MCF 10A (cell line): ENCODE measurements around the gene MYRIP. TPM values are rescaled to one million over a fixed set of nuclear protein-coding genes. Genes with fewer than 3 reads are reported as not detected.

Experiments
- BruUV-seq: library from RNA; stranded (reverse); fragments of 400-500 nt; replicated peaks from 2 replicates; lab custom pipeline; 2021; lab: Mats Ljungman, UMichigan
- CTCF ChIA-PET: fragments of 300-600 bp; sonication (Branson Sonifier 250); formaldehyde crosslinking; extraction: SDS; loops from one replicate; lab custom pipeline; 2021; ENCODE audit warnings: antibody characterized with exemption, inconsistent platforms; lab: Yijun Ruan, JAX
- POLR2A ChIA-PET: fragments of 300-600, 350-650 bp; sonication (Branson Sonifier 250); formaldehyde crosslinking; extraction: SDS; loops from one replicate; lab custom pipeline; 2020; ENCODE audit warnings: antibody characterized with exemption, inconsistent platforms; lab: Yijun Ruan, JAX
- DNase-seq: peaks from one replicate; pipeline ENCODE4 v3.0.0-alpha.2; 2018; ENCODE audit not compliant: unreplicated experiment
- H3K27ac Mint-ChIP-seq: one replicate; pipeline ENCODE4 v1.8.0; 2022; ENCODE audit warnings: mild to moderate bottlenecking, low read depth, mixed read lengths; ENCODE audit not compliant: unreplicated experiment
- H3K27me3 Mint-ChIP-seq: one replicate; pipeline ENCODE4 v1.8.0; 2022; ENCODE audit warnings: mixed read lengths; ENCODE audit not compliant: insufficient read depth, unreplicated experiment
- H3K36me3 Mint-ChIP-seq: one replicate; pipeline ENCODE4 v1.8.0; 2022; ENCODE audit warnings: mild to moderate bottlenecking, moderate library complexity, mixed read lengths; ENCODE audit not compliant: insufficient read depth, unreplicated experiment
- H3K4me1 Mint-ChIP-seq: one replicate; pipeline ENCODE4 v1.8.0; 2022; ENCODE audit warnings: mixed read lengths; ENCODE audit not compliant: insufficient read depth, unreplicated experiment
- H3K4me3 Mint-ChIP-seq: one replicate; pipeline ENCODE4 v1.8.0; 2022; ENCODE audit warnings: mild to moderate bottlenecking, moderate library complexity, mixed read lengths; ENCODE audit not compliant: unreplicated experiment
- H3K9me3 Mint-ChIP-seq: one replicate; pipeline ENCODE4 v1.8.0; 2022; ENCODE audit warnings: mixed read lengths; ENCODE audit not compliant: unreplicated experiment
- intact Hi-C: fragments of 100-400 bp; cut with micrococcal nuclease; formaldehyde crosslinking; loops from 2 replicates; pipeline ENCODE4 v1.14.1; 2022
- total RNA-seq: library from RNA; stranded (reverse); gene quantifications from 2 replicates; pipeline ENCODE4 v1.2.3, GENCODE V29; 2022
- TF ChIP-seq, protein P1 (sequence below): fragments of 200-600 bp; IDR thresholded peaks from one replicate; pipeline ENCODE4 v1.8.0; 2022; ENCODE audit warnings: antibody characterized with exemption, mild to moderate bottlenecking; ENCODE audit not compliant: unreplicated experiment

The MYRIP gene
- total RNA-seq, 1 experiment from 2014 or later: 0.19 TPM

DNA sequence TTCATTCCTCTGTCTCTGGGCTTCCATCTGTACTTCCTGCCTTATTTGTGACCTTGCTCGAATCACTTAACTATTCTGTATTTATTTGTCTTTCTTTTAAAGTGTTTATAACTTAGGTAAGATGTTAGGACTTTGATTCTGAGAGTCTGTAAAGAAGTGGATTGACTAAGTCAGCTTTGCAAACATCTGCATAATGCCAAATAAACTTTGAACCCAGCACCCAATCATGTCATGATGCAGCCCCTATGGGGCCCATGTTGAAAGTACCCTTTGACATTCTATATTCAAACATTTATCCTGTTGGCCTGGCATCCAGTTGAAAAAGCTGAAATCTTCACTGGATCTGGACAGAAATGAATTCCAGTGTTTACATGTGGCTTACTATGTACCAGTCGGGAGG, 3.8 kb upstream of the MYRIP start:
- Mint-ChIP-seq H3K9me3 (peaks cover 7% of the 10 kb centered on the region), H3K36me3 (peaks cover 4% of the 10 kb centered on the region), H3K4me1 (peaks cover 11% of the 10 kb centered on the region), H3K4me3 (no peak overlapping the region), H3K27ac (no peak overlapping the region), H3K27me3 (peaks cover 9% of the 10 kb centered on the region)
- POLR2A ChIA-PET: no interaction called here
- TF ChIP-seq, protein P1, sequence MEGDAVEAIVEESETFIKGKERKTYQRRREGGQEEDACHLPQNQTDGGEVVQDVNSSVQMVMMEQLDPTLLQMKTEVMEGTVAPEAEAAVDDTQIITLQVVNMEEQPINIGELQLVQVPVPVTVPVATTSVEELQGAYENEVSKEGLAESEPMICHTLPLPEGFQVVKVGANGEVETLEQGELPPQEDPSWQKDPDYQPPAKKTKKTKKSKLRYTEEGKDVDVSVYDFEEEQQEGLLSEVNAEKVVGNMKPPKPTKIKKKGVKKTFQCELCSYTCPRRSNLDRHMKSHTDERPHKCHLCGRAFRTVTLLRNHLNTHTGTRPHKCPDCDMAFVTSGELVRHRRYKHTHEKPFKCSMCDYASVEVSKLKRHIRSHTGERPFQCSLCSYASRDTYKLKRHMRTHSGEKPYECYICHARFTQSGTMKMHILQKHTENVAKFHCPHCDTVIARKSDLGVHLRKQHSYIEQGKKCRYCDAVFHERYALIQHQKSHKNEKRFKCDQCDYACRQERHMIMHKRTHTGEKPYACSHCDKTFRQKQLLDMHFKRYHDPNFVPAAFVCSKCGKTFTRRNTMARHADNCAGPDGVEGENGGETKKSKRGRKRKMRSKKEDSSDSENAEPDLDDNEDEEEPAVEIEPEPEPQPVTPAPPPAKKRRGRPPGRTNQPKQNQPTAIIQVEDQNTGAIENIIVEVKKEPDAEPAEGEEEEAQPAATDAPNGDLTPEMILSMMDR: no peak
- BruUV-seq: no TSS peak
- DNase-seq: no peak
- intact Hi-C loops: loop anchor here (5.0 kb wide), 1 partner anchor 263 kb away; no protein-coding TSS in a partner anchor
- CTCF ChIA-PET: interaction anchor here (1.0 kb wide), 1 partner anchor 167 kb away, joined by 3 read pairs; no protein-coding TSS in a partner anchor

DNA sequence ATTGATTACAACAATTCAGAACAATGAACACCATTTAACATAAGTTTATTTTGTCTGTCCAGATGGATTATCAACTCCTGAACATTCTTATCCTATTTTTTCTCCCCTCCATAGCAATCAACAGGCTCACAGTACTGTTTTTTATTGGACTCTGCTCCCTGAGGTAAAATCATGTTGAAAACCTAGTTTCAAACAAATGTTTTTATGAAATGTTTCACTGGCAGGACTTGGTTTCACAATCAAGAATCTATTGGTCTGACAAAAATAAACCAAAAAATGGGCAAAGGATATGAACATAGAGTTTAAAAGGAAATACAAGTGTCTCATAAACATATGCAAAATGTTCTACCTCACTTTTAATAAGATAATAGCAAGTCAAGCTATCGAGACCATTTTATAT, 2.6 kb upstream of the MYRIP start:
- Mint-ChIP-seq H3K4me1 (peaks cover 11% of the 10 kb centered on the region), H3K36me3 (peaks cover 4% of the 10 kb centered on the region), H3K4me3 (no peak overlapping the region), H3K9me3 (peaks cover 7% of the 10 kb centered on the region), H3K27ac (no peak overlapping the region), H3K27me3 (peaks cover 20% of the 10 kb centered on the region)
- no peak for DNase-seq
- ChIA-PET CTCF (interaction anchor here (0.7 to 1.1 kb wide), 2 partner anchors 140 to 373 kb away, joined by 3 read pairs; no protein-coding TSS in a partner anchor), POLR2A (no interaction called here)
- intact Hi-C loops: loop anchor here (5.0 kb wide), 1 partner anchor 265 kb away; no protein-coding TSS in a partner anchor
- no TSS peak for BruUV-seq
- TF ChIP-seq, protein P1: no peak

DNA sequence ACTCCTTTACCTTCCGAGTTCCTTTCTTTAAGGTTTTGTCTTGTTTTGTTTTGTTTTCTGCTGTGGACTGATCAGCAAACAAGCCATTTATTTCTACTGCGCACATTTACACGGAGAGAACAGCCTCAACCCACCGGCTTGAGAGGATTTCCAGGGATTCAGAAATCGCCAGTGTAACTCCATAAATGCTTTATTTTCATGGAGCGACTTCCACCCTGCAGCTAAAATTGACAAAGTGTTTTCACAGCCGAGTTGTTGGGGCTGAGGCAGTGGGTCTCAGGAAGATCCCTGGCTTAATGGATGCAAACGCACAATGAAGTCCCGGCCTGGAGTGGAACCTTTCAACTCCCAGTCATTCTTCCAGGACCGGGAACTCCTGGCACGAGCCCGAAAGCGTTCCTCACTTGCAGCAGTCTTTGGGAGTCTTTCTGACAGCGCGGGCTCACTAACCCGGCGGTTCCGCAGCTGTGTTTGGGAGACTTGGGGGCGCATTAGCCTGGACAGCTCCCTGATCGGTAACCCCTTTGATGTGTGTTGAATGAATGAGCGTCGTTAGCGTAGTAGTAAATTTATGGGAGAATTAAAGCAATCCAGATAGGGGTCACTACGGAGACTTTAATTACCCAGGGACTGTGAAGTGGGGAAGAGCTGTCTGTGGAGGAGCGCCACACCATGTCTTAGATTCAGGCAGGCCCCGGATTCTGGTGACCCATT, 785 bp upstream of the MYRIP start:
- POLR2A ChIA-PET: no interaction called here
- TF ChIP-seq, protein P1: no peak
- Mint-ChIP-seq H3K9me3 (peaks cover 7% of the 10 kb centered on the region), H3K4me3 (peak overlapping the region; percentile 69), H3K27me3 (peaks cover 24% of the 10 kb centered on the region), H3K27ac (no peak overlapping the region), H3K4me1 (peaks cover 11% of the 10 kb centered on the region), H3K36me3 (peaks cover 4% of the 10 kb centered on the region)
- intact Hi-C loops: loop anchor here (5.0 kb wide), 1 partner anchor 266 kb away; no protein-coding TSS in a partner anchor
- DNase-seq: peak; percentile 1
- no TSS peak for BruUV-seq
- CTCF ChIA-PET: interaction anchor here (0.7 kb wide), 1 partner anchor 103 kb away, joined by 3 read pairs; no protein-coding TSS in a partner anchor

DNA sequence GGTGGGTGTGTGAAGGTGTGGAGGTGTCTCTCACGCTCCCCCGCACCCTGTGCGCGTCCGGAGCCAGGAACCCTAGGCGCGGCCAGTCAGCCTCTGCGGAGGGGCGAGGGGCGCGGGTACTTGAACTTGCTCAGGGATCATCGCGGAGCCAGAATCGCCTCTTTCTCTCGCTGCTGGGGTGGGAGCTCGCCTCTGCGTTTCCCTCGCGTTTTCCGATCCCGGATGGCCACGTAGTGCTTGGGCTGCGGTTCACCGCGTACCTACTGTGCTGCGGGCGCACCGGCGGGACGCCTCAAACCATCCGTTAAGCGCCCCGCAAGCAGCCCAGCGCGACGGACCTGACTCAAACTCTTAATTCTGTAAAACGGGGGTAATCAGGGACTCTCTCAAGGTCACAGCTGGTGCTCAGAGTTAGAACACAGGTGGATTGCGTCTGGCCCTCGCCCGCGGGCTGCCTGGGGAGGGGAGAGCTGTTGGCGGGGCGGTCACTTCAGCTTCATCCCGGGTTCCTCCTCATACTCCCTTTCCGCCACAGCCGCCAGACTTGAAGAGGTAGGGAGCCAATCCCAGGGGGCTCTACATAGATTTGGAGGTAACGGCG, 686 bp downstream of the MYRIP start:
- H3K27ac Mint-ChIP-seq: no peak overlapping the region
- H3K4me1 Mint-ChIP-seq: peaks cover 9% of the 10 kb centered on the region
- CTCF ChIA-PET: interaction anchor here (0.6 to 0.8 kb wide), 2 partner anchors 63 to 366 kb away, joined by 3 to 4 read pairs; no protein-coding TSS in a partner anchor
- intact Hi-C loops: loop anchor here (5.0 to 10.0 kb wide), 3 partner anchors 175 to 268 kb away; no protein-coding TSS in a partner anchor
- TF ChIP-seq, protein P1: no peak
- peaks cover 4% of the 10 kb centered on the region for H3K36me3 Mint-ChIP-seq
- peaks cover 24% of the 10 kb centered on the region for H3K27me3 Mint-ChIP-seq
- POLR2A ChIA-PET: no interaction called here
- no peak for DNase-seq
- BruUV-seq: no TSS peak
- no peaks in the 10 kb centered on the region for H3K9me3 Mint-ChIP-seq
- H3K4me3 Mint-ChIP-seq: peak overlapping the region; percentile 63
